GM19240 (cell line): ENCODE results near the gene ENO3.

Experiments
- DNase-seq: peaks from one replicate; pipeline ENCODE4 v3.0.0; 2011; ENCODE audit warnings: low spot score; ENCODE audit not compliant: insufficient read length

Gene ENO3

GRCh38 chr17:4936436-4936835, 14.5 kb upstream of the ENO3 start:
- no peak for DNase-seq

- no peak for DNase-seq
Measured at GRCh38 chr17:4937553-4937952, 13.4 kb upstream of the ENO3 start.

GRCh38 chr17:4938069-4938491, 12.8 kb upstream of the ENO3 start:
- DNase-seq = no peak

DNA sequence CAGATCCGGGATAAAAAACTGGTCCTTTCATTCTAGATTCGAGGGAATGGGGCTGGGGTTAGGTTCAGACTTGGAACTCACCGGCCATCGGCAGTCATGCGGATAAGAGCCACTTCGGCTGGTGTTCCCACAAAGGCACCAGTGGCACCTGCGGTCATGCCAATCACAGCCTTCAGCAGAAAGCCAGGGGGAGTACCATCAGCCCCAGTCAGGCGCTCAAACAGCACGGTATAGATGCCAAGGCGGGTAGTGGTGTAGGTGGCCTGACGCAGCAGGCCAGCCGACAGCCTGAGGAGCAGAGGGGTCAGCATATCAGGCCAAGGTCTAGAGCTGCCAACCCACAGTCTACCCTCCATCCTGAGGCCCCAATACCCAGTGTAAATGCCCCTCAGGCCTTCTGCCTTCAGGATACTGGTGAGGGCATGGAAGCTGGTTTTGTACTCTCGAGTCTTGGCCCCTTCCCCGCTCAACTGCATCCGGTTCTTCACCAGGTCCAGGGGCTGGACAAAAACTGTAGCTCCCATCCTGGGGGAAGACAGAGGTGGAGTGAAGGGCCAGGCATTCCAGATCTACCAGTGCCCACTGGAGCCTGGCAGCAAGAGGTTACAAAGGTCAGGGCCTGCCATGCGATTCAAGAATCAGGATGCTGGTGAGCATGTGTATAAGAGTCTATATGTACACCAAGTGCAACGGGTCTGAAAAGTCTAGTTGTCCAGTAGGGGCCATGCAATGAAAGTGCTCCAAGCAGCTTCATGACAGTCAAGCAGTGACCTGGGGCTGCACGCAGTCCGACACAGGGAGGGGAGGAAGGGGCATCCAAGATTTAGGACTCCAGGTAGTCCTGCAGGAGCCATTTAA, 12.0 kb upstream of the ENO3 start:
- no peak for DNase-seq

DNA sequence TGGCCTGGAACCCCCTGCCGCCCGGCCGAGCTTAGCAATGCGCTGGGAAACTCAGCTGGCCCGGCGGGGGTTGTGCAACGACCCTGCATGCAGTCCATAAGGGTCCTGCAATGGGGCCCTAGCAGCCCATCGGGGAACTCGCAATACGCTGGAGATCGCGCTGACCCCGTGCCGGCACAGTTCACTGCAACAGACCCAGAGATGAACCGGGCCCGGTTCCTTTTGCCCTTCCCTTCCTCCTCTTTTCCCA, 11.4 kb upstream of the ENO3 start:
- no peak for DNase-seq

DNA sequence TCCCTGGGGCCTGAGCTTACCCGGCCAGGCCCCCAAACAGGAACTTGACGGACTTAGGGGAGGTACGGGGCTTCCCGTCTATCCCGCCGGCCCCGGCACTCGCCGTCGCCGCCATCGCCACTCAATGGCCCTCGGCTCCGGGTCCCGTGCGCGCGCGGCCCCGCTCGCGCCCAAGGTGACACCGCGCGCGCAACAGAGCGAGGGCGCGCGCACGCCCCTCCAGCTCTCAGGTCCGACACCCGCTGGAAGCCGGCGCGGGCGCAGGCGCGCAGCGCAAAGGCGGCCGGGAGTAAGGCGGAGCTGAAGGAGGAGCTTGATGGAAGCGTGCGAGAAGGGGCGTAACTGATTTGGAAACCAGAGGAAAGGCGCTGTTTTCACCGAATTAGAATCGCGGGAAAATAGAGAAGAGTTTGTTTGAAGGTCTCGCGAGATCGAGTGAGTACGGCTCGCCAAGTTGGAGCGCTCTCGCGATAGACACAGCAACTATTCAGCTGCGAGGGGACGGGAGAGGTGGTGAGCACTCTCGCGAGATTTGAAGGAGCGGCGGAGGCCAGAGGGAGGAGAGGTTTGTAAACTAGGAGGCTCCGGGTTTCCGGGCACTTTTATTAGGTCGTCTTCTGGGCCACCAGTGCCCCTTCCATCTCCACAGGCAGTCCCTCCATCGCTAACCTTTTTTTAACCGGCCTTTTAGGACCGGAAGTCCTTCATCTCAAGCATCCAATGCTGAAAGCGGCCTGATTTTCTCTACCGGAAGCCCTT, 10.9 kb upstream of the ENO3 start, which contains the start of the genes RNF167 and SLC25A11:
Gene RNF167, plus strand, starts transcription at position 473 of the 759 bp plus-strand sequence. CDS start 642 bp downstream, outside the sequence.
Gene SLC25A11, minus strand, starts transcription at position 251 of the 759 bp plus-strand sequence. Its CDS starts 136 bp downstream, at position 115.
- peak; percentile 86 for DNase-seq

DNA sequence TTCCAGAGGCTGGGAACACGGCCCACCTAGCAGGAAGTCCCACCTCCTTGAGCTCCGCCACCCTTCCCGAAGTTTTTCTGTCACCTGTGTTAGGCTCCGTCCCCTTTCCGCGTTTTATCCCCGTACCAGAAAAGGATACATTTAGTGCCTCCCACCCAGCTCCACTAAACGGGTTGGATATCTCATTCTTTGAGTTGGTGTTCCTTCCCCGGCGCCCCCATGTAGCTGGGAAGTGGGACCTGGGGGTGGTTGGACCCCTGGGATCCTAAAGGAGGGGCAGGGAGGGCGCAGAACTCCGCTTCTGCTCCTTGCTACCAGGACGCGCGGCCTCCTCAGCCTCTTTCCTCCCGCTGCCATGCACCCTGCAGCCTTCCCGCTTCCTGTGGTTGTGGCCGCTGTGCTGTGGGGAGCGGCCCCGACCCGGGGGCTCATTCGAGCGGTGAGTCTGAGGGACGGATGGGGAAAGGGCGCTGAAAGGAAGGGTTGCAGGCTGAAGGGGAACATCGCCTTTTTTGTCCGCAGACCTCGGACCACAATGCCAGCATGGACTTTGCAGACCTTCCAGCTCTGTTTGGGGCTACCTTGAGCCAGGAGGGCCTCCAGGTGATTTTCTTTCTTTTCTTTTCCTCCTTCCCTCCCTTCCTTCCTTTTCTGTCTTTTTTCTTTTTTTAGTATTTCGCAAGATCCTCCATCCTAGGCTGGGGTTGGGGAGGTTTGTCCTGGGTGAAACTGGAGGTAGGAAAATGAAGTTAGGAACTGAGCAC, 10.2 kb upstream of the ENO3 start:
- DNase-seq = no peak

DNA sequence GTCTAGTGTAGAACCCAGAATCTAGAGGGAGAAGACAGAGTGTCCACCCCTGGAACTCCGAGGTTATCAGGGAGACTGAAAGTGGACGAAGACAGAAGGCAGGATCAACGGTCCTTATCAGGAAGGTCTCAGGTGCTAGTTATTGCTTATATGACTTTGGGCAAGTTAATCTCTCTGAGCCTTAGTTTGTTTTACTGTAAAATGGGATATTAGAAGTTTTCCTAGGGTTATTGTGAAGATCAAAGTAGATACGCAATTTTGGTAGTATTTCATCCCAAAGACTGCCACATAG, 9.7 kb upstream of the ENO3 start:
- no peak for DNase-seq

- no peak for DNase-seq
Measured at GRCh38 chr17:4942760-4943508, 8.0 kb upstream of the ENO3 start.

DNA sequence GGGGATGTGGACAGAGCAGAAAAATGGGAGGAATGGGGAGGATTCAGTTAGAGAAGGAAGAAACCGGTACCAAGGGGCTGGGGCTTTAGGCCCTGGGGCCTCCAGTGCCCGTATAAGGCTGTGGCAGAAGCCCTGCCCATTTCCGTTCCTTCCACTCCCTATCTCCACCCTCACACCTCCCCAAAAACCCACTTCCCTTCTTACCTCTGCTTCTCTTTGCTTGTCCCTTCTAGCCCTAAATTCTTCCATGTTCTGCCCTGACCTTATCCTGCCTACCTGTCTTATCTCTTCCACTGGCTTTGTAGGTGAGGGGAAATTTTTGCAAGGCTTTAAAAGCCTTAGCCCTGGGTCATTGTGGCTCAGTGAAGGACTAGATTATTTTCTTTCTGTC, 6.8 kb upstream of the ENO3 start:
- no peak for DNase-seq

GRCh38 chr17:4944554-4945175, 6.3 kb upstream of the ENO3 start:
- DNase-seq = no peak

DNA sequence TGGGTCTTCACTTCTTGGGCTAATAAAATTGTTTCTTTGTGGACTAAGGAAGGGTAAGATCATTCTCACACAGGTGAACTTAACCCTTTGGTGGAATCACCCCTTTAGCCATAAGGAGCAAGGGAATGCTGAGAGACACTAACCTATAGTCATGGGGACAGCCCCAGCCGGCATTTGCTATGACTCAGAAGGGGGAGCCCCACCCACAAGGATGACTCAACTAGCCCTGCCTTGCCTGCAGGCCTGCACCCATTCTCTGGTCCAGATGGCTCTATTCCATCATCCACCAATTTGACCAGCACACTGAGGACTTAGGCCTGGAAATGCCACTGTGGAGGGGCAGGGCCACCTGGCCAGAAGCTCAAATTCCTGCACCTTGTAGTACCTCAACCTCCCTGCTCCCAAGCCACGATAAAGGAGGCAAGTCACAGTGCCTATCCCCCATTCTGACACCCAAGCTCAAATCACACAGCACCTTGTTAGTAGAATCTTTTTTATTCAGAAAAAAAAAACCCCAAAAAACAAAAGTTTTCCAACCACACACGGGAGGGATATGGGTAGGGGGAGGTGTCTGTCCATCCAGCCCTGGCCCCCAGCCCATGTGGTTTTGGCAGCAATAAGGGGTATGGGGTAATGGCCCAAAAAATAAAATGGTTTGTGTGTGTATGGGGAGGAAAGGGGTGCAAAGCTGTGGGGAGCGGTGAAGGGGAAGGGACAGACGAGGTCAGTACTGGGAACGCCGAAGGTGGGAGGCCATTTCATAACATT, 5.6 kb upstream of the ENO3 start:
- DNase-seq = peak; percentile 35

GRCh38 chr17:4945944-4946280, 5.0 kb upstream of the ENO3 start:
- DNase-seq = no peak

DNA sequence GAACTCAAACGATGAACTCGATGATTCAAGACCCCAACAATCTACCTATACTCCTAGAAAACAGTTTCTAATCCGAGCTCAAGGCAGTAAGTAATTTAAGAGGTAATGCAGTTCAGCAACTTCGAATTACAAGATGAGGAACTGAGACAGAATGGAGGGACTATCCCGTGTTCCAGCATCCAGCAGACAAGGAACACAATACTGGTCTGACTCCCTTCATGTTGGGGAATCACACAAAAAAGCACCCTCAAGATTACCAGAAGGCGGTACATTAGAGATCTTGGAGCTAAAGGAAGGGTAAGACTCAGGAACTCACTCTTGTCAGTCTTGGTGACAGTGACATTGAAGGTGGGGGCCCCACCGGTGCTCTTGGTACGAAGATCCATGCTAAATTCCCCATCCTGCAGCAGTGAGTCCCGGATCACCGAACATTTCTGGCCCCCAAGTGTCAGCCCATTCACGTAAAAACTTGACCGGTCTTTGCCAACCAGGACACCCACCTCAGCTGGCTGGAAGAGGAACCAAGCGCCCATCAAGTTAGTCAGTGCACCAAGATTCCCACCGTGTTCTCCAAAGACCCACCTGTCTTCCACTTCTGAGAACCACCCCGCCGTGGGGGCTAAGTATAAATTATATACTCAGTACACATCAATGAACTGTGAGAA, 4.5 kb upstream of the ENO3 start:
- DNase-seq = no peak

DNA sequence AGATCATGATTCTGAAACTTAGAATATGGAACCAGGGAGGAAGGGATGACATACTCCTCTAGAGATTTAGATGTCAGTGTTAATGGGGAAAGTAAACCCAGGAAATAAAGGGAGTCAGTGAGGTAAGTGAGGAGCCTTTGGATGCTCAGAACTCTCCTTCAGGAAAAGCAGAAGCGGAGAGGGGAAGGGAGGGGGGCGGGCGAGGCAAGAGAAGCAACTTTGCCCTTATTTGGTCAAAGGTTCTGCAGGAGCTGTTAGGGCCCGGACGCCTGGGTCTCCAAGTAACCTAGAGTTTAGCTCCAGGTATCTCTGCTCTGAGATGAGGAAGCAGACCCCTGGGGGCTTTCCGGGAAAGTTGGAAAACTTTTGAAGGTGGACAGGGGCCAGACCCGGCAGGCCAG, 3.9 kb upstream of the ENO3 start:
- no peak for DNase-seq

DNA sequence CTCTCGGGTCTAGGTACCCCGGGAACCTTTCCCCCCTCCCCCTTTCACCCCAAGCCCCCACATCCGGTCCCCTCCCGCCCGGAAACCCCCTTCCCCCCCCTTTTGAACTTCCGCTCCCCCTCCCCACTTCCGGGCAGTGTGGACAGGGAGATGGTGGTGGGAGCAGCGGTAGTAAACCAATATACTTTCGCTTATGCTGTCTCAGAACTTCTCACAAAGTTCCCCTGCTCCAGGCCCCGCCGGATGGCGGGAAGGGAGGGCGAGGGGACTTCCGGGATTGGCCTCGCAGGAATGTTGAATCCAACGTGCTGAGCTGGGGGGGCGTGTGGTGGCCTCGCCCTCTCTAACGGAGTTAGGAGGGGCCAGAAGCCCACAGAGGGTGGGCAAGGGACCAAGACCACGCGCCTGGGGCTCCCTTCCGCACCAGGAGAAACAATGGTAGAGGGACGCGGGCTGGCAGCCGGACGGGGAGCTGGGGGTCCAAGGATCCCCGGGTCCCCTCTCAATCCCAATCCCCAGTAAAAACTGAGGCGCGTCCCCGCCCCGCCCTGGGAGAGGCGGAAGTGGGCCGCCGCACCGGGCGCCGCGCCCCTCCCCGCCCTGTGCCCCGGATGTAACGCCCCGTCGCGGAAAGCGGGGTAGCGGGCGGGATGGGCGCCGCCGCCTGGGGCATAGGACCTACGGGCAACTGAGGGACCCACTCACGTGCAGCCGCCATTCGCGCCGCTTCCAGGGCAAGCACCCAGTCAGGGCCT, 3.3 kb upstream of the ENO3 start:
- DNase-seq = peak; percentile 36

- peak; percentile 45 for DNase-seq
Measured at GRCh38 chr17:4948166-4948930, 2.6 kb upstream of the ENO3 start, which contains the start of gene PFN1. Gene PFN1, minus strand, starts transcription at chr17:4948530. Its CDS starts 136 bp downstream, at chr17:4948394.

DNA sequence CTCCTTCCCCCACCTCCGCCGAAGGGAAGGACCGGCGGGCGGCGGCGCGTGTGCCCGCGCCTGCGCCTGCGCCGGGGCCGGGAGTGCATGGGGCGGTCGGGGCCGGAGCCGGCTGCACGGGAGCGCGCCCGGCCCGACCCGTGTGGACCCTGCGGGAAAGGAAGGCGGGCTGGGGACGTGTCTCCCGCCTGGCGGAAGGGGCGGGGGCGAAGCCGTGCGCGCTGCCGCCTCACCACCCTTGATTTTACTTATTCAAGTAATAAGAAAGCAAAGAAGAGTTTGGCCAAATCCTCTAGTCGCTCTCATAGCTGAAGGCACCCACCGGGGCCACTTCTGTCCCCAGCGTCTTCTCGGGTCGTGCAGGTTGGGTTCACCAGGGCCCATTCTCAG, 2.0 kb upstream of the ENO3 start:
- DNase-seq = peak; percentile 70
